Nephron progenitor cell (in vitro differentiated cells): ENCODE results near the gene AQP12B.

Experiments used
- DNase-seq: peaks from one replicate; pipeline ENCODE4 v3.0.0; 2021
- H3K27ac Mint-ChIP-seq: 2 replicates; pipeline ENCODE4 v1.8.0; 2021; ENCODE audit warnings: mild to moderate bottlenecking, moderate library complexity, mixed read lengths
- H3K27me3 Mint-ChIP-seq: 2 replicates; pipeline ENCODE4 v1.8.0; 2021; ENCODE audit warnings: mild to moderate bottlenecking, low read depth, mixed read lengths; ENCODE audit not compliant: poor library complexity
- H3K36me3 Mint-ChIP-seq: 2 replicates; pipeline ENCODE4 v1.8.0; 2021; ENCODE audit warnings: low read depth, mixed read lengths
- H3K4me1 Mint-ChIP-seq: 2 replicates; pipeline ENCODE4 v1.8.0; 2021; ENCODE audit warnings: mixed read lengths
- H3K4me3 Mint-ChIP-seq: 2 replicates; pipeline ENCODE4 v1.8.0; 2021; ENCODE audit warnings: mild to moderate bottlenecking, moderate library complexity, mixed read lengths
- H3K9me3 Mint-ChIP-seq: 2 replicates; pipeline ENCODE4 v1.8.0; 2021; ENCODE audit warnings: mild to moderate bottlenecking, moderate library complexity, mixed read lengths
- CTCF ChIP-seq: fragments of 200-600 bp; sonication (generic); IDR thresholded peaks from 2 replicates; pipeline ENCODE4 v1.5.0; 2021; ENCODE audit warnings: antibody characterized with exemption

The AQP12B gene

DNA sequence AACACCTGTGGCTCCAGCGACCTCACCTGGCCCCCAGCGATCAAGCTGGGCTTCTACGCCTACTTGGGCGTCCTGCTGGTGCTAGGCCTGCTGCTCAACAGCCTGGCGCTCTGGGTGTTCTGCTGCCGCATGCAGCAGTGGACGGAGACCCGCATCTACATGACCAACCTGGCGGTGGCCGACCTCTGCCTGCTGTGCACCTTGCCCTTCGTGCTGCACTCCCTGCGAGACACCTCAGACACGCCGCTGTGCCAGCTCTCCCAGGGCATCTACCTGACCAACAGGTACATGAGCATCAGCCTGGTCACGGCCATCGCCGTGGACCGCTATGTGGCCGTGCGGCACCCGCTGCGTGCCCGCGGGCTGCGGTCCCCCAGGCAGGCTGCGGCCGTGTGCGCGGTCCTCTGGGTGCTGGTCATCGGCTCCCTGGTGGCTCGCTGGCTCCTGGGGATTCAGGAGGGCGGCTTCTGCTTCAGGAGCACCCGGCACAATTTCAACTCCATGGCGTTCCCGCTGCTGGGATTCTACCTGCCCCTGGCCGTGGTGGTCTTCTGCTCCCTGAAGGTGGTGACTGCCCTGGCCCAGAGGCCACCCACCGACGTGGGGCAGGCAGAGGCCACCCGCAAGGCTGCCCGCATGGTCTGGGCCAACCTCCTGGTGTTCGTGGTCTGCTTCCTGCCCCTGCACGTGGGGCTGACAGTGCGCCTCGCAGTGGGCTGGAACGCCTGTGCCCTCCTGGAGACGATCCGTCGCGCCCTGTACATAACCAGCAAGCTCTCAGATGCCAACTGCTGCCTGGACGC is 52.5 kb downstream of the AQP12B start:
- Mint-ChIP-seq H3K27ac (no peak overlapping the region), H3K36me3 (no peaks in the 10 kb centered on the region), H3K4me3 (no peak overlapping the region), H3K4me1 (peaks cover 20% of the 10 kb centered on the region), H3K9me3 (peaks cover 37% of the 10 kb centered on the region), H3K27me3 (peaks cover 3% of the 10 kb centered on the region)
- no peak for TF ChIP-seq CTCF
- DNase-seq = no peak

DNA sequence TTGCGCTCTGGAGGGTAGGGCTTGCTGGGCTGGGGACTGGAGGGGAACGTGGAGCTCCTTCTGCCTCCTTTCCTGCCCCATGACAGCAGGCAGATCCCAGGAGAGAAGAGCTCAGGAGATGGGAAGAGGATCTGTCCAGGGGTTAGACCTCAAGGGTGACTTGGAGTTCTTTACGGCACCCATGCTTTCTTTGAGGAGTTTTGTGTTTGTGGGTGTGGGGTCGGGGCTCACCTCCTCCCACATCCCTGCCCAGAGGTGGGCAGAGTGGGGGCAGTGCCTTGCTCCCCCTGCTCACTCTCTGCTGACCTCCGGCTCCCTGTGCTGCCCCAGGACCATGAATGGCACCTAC is 53.1 kb downstream of the AQP12B start:
- H3K27ac Mint-ChIP-seq = no peak overlapping the region
- H3K9me3 Mint-ChIP-seq = peaks cover 31% of the 10 kb centered on the region
- no peak for DNase-seq
- H3K36me3 Mint-ChIP-seq = no peaks in the 10 kb centered on the region
- H3K4me3 Mint-ChIP-seq = no peak overlapping the region
- TF ChIP-seq CTCF = no peak
- H3K27me3 Mint-ChIP-seq = peaks cover 7% of the 10 kb centered on the region
- peaks cover 24% of the 10 kb centered on the region for H3K4me1 Mint-ChIP-seq

DNA sequence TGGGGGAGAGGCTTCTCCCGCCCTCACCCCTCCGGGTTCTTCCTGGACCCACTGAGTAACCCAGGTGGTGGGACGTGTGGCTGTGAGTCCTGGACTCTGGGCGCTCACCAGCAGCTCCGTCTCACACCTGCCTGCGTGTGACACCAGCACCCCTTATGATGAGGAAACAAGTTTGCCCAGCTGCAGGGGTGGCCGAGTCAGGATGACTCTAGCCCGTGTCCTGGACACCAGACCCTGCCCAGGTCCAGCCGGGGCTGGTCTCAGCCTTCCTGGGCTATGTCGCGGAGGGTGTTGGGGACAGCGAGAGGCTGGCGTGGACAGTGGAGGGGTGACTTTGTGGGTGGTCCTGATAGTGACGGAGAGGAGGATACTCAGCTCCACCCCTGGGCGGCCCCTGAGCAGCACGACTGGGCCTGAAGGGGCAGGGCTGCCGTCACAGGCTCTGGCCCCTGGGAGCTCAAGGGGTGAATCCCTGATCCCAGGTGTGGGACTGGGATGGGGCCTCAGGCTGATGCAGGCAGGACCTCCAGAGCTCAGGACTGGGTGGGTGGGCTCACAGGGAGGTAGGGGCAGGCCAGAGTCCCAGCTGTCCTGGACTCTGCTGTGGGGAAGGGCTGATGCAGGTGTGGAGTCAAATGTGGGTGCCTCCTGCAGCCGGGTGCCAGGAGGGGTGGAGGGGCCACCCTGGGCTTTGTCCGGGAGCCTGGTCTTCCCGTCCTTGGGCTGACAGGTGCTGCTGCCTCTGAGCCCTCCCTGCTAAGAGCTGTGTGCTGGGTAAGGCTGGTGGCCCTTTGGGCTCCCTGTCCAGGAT is 53.7 kb downstream of the AQP12B start:
- Mint-ChIP-seq H3K27ac (no peak overlapping the region), H3K4me1 (peaks cover 24% of the 10 kb centered on the region), H3K36me3 (no peaks in the 10 kb centered on the region), H3K9me3 (peaks cover 25% of the 10 kb centered on the region), H3K27me3 (peaks cover 7% of the 10 kb centered on the region), H3K4me3 (no peak overlapping the region)
- no peak for TF ChIP-seq CTCF
- no peak for DNase-seq

GRCh38 chr2:240628507-240628807 is 54.2 kb downstream of the AQP12B start:
- peaks cover 20% of the 10 kb centered on the region for H3K9me3 Mint-ChIP-seq
- no peak for DNase-seq
- peaks cover 7% of the 10 kb centered on the region for H3K27me3 Mint-ChIP-seq
- no peak for TF ChIP-seq CTCF
- H3K4me3 Mint-ChIP-seq = no peak overlapping the region
- H3K27ac Mint-ChIP-seq = no peak overlapping the region
- peaks cover 24% of the 10 kb centered on the region for H3K4me1 Mint-ChIP-seq
- H3K36me3 Mint-ChIP-seq = no peaks in the 10 kb centered on the region

GRCh38 chr2:240627736-240628506 is 54.8 kb downstream of the AQP12B start:
- DNase-seq = no peak

More at GRCh38 chr2:240627736-240628506, 54.8 kb downstream of the AQP12B start:
- Mint-ChIP-seq H3K27me3 (peaks cover 9% of the 10 kb centered on the region), H3K27ac (no peak overlapping the region), H3K4me1 (peaks cover 24% of the 10 kb centered on the region), H3K4me3 (no peak overlapping the region), H3K36me3 (no peaks in the 10 kb centered on the region), H3K9me3 (peaks cover 14% of the 10 kb centered on the region)
- TF ChIP-seq CTCF = no peak
